HS-27A (cell line): ENCODE results near the gene ALKBH5.
A peak's percentile ranks its signal among the peaks of the same experiment; 100 is the strongest.

Experiments
- DNase-seq: peaks from one replicate; pipeline ENCODE4 v3.0.0-alpha.2; 2012; ENCODE audit warnings: low read depth, missing footprints

ALKBH5 gene

GRCh38 chr17:18224053-18224386 is 40.4 kb downstream of the ALKBH5 start:
- no peak for DNase-seq

GRCh38 chr17:18224387-18225120 is 40.9 kb downstream of the ALKBH5 start:
- no peak for DNase-seq

DNA sequence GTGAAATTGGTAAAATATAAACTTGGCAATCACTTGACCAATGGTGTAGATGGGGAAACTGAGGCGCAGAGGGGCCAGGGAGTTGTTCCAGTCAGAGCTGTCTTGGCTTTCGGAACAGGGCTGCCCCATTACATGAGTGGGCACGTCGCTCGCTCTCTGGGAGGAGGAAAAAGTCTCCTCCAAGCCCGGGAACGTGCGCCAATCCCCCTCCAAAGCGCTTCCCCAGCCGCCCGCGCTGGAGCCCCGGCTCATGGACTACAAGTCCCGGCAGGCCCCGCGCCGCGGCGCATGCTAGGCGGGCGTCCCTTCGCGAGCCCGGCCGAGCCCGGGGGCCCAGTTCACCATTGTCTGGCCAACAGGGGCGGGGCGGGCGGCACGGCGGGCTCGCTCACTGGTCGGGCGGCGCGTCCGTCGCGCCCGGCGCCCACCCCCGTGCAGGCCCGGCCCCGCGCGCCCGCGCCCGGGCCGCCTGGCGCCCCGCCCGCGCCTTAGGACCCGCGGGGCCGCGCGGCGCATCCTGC is 41.6 kb downstream of the ALKBH5 start, which contains the start of gene LLGL1:
Gene LLGL1, plus strand, starts transcription at position 515 of the 521 bp plus-strand sequence. CDS start 48 bp downstream, outside the sequence.
- peak; percentile 80 for DNase-seq

GRCh38 chr17:18225642-18226283 is 42.1 kb downstream of the ALKBH5 start:
- DNase-seq: no peak

- no peak for DNase-seq
These were observed 42.8 kb downstream of the ALKBH5 start for GRCh38 chr17:18226284-18226945.

- no peak for DNase-seq
These were observed 44.0 kb downstream of the ALKBH5 start for GRCh38 chr17:18227635-18228034.

DNA sequence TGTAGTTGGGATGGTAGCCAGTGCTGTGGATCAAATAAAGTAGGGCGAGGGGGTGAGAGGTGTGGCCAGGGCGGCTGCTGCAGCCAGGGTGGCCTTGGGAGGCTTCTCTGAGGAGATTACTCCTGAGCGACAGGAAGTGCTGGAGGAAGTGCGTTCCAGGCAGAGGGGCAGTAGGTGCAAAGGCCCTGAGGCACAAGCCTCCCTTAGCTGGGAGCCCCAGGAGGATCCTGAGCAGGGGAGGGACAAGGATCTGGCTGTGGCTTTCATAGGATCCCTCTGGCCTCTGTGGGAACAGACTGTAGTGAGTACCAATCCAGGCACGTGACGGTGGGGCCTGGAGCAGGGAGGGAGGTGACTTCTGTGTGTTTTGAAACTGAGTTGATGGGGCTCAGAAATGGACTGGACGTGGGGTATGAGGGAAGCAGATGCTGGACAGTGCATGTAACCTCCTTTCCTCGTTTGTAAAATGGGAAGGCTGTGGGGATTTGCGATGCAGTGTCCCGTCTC is 44.6 kb downstream of the ALKBH5 start:
- DNase-seq: no peak

DNA sequence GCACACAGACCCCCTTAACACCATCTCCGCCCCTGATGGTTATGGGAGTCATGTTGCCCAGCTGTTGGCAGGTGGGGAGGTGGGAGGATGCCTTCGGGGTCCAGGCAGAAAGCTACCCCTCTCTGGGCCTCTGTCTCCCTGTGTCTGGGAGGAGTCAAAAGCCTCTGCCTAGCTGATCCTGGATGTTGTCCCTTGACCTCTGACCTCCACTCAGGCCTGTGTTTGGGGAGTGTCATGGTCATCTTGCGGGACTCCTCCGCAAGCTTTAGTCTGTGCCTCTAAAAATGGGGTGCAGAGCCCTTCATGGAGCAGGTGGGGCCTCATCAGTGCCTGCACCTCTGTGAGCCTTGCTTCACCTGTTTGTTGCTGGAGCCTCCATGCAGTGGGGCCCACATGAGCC is 45.6 kb downstream of the ALKBH5 start:
- no peak for DNase-seq

GRCh38 chr17:18229771-18230170 is 46.1 kb downstream of the ALKBH5 start:
- DNase-seq: no peak

DNA sequence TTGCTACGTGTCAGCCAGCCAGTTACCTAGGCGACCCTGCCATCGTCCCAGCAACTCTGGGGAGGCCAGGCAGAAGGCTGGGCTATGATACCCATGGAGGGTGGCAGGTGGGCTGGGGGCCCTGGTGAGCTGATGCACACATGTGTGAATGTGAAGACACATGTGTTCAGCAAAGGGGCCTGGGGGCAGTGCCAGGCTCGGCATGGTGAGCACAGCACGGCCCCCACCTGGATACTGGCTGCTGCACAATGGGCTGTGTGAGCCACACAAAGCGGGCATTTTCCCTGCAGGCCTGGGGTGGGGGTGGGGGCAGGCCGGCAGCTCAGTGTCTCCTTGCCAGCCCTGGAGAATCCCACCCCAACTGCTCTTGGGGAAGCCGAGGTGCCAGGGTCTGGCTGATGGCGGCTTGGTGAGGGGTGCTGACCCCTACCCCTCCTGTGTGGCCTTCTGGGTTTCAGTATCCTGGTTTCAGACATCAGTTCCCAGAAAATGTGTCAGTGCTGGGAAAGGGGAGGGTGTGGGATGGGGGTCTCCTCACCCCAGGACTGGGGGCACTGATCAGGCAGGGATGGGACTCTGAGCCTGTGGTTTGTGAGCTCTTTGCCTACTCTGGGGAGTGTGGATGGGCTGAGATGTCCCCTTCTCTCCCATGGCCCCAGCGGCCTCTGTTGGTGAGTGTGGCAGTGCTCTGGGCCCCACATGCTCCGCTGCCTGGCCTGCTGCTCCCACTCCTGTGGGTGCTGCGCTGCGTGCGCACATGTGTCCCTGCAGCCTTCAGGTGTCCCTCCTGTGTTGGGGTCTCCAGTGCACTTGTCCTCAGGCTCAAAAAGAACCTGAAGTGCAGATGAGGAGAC is 46.9 kb downstream of the ALKBH5 start:
- DNase-seq: no peak

GRCh38 chr17:18231164-18231563 is 47.5 kb downstream of the ALKBH5 start:
- DNase-seq: no peak

DNA sequence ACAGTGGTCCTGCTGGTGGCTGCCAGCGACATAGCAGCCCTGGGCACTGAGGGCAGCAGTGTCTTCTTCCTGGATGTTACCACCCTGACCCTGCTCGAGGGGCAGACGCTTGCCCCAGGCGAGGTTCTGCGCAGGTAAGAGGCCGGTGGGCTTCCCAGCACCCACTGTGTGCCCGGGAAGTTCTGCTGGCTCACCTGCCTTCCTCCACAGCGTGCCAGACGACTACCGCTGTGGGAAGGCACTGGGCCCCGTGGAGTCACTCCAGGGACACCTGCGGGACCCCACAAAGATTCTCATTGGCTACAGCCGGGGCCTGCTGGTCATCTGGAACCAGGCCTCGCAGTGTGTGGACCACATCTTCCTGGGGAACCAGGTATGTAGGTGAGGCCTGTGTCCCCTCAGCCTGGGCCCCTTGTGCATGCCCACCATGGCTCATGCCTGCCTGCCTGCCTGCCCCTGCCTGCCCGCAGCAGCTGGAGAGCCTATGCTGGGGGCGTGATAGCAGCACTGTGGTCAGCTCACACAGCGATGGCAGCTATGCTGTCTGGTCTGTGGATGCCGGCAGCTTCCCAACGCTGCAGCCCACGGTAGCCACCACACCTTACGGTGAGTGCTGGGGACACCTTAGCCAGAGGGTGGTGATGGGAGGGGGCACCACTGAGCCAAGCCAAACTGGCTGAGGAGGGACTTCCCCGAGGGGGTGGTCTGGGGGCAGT is 50.3 kb downstream of the ALKBH5 start:
- no peak for DNase-seq

GRCh38 chr17:18234853-18235380 is 51.3 kb downstream of the ALKBH5 start:
- no peak for DNase-seq

- DNase-seq: no peak
These were observed 52.2 kb downstream of the ALKBH5 start for GRCh38 chr17:18235743-18236256.

- no peak for DNase-seq
These were observed 52.9 kb downstream of the ALKBH5 start for GRCh38 chr17:18236494-18236893.

DNA sequence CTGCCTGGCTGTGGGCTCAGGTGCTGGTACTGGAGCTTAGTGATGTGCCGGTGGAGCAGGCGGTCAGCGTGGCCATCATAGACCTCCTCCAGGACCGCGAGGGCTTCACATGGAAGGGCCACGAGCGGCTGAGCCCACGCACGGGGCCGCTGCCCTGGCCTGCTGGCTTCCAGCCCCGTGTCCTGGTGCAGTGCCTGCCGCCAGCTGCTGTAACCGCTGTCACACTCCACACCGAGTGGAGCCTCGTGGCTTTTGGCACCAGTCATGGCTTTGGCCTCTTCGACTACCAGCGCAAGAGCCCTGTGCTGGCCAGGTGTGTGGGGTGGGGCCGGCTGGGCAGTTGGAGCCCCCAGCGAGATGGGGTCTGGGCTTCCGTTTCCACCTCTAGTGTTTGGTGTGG is 53.8 kb downstream of the ALKBH5 start:
- DNase-seq: no peak

DNA sequence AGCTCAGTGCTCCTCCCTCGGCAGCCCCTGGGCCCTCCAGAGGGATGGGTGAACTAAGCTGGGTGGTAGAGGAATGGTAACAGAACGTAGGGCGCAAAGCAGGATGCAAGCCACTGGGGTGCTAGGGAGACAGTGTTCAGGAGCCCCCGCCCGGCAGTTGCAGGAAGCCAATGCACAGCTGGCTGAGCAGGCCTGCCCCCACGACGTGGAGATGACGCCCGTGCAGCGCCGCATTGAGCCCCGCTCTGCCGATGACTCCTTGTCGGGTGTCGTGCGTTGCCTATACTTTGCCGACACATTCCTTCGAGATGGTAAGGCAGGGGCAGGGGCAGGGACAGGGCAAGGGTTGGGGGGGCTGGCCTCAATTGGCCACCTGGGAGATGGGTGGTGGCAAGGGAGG is 54.7 kb downstream of the ALKBH5 start:
- DNase-seq: no peak

- no peak for DNase-seq
These were observed 56.8 kb downstream of the ALKBH5 start for GRCh38 chr17:18240449-18240848.

- DNase-seq: no peak
These were observed 57.7 kb downstream of the ALKBH5 start for GRCh38 chr17:18241229-18241871.
